Stimulated activated CD8-positive, alpha-beta memory T cell treated with anti-CD3 and anti-CD28 coated beads, Interleukin-2, amount 100 ng/mL, for 1 hour (primary cell): ENCODE results near the gene FUT6.
"Not testable (repeated sequence)": the region's sequence is repeated elsewhere in the genome, so short reads cannot be mapped to it uniquely, and the experiment has no call there.

Experiments used
- DNase-seq, 2 donors: peaks; one replicate each; pipeline ENCODE4 v3.0.0-alpha.2; 2020; ENCODE audit warnings: low read depth in 2 of 2

Gene FUT6, protein sequence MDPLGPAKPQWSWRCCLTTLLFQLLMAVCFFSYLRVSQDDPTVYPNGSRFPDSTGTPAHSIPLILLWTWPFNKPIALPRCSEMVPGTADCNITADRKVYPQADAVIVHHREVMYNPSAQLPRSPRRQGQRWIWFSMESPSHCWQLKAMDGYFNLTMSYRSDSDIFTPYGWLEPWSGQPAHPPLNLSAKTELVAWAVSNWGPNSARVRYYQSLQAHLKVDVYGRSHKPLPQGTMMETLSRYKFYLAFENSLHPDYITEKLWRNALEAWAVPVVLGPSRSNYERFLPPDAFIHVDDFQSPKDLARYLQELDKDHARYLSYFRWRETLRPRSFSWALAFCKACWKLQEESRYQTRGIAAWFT

DNA sequence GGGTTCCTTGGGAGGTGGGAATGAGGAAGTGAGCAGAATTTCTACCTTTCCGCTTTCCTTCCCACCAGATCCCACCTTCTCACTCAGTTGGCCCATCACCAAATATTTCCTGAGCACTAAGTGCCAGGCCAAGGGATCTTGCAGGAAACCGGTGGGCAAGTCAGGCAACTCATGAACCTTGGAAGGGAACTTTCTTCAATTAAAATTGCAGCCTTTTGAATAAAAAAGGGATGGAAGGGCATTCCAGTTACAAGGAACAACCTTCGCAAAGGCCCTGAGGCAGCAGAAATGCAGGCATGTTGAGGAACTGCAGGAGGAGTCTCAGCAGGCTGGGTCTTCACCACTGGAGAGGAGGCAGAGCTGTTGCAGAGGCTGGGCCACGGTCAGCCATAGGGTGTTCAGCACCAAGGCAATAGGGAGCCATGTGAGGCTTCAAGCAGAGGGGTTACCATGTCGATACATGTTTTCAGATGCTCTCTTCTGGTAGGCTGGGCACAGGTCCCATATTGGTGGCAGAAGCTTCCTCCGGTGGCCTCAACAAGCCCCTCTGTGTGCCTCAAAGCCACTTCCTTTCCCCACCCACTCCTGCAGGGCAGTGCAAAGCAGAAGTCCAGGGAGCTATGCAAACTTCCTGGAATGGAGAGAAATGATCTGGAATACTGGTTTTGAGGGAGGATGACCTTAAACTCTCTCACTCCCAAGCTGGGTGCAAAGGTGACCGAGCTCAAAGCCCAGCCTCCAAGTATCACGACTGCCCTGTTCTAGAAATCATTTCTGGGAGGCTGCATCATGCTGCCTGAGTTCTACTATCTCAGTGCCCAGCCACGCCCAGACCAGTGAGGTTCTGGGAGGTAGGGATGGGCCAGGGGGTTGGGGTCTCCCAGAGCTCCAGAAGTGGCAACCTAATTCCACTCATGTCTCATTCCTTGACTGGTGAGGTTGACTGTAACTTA, at the start of gene FUT6:
TSS of gene FUT6 (minus strand) at position 638 of the 953 bp plus-strand sequence. CDS start 7,135 bp downstream, outside the sequence.
- DNase-seq = no peak

DNA sequence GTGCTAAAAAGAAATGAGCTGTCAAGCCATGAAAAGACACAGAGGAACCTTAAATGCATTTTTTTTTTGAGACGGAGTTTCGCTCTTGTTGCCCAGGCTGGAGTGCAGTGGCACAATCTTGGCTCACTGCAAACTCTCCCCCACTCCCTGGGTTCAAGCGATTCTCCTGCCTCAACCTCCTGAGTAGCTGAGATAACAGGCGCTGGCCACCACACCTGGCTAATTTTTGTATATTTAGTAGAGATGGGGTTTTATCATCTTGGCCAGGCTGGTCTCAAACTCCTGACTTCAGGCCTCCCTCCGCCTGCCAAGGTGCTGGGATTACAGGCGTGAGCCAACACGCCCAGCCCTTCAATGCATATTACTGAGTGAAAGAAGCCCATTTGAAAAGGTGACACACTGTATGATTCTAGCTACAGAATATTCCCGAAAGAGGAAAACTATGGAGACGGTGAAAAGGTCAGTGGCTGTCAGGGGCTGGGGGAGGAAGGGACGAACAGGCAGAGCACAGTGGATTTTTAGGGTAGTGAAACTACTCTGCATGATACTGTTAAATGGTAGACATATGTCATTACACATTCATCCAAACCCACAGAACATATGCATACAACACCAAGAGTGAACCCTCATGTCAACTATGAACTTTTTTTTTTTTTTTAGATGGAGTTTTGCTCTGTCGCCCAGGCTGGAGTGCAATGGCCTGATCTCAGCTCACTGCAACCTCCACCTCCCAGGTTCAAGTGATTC, 44.7 kb upstream of the FUT6 start:
- not testable (repeated sequence) for DNase-seq

DNA sequence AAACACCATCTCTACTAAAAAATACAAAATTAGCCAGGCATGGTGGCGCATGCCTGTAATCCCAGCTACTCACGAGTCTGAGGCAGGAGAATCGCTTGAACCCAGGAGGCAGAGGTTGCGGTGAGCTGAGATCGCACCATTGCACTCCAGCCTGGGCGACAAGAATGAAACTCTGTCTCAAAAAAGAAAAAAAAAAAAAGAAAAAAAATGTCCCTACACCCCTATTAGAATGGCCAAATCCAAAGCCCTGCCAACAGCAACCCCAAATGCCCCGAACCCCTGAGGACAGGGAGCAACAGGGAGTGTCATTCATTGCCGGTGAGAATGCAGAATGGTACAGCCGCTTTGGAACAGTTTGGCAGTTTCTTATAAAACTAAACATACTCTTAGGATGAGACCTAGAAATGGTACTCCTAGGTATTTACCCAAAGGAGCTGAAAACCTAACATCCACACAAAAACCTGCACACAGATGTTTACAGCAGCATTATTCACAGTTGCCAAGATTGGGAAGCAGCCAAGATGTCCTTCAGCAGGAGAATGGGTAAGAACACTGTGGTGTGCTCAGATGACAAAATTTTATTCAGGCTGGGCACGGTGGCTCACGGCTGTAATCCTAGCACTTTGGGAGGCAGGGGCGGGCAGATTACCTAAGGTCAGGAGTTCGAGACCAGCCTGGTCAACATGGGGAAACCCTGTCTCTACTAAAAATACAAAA, 43.8 kb upstream of the FUT6 start:
- not testable (repeated sequence) for DNase-seq

DNA sequence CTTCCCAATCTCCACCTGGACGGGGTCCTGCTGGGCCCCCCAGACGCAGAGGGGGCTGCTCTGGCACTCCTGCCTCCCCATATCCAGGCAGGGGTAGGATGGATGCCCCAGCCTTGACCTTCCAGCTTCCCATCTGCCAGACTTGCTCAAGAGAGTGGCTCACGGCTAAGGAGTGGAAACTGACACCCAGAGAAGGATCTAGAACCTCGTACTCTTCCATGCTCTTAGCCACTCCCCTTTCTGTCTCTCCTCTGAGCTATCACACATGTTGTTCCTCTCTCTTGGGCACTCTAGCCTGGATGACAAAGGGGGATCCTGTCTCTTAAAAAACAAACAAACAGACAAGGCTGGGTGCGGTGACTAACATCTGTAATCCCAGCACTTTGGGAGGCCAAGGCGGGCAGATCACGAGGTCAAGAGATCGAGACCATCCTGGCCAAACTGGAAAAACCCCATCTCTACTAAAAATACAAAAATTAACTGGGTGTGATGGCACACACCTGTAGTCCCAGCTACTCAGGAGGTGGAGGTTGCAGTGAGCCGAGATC, 43.0 kb upstream of the FUT6 start:
- DNase-seq = no peak

DNA sequence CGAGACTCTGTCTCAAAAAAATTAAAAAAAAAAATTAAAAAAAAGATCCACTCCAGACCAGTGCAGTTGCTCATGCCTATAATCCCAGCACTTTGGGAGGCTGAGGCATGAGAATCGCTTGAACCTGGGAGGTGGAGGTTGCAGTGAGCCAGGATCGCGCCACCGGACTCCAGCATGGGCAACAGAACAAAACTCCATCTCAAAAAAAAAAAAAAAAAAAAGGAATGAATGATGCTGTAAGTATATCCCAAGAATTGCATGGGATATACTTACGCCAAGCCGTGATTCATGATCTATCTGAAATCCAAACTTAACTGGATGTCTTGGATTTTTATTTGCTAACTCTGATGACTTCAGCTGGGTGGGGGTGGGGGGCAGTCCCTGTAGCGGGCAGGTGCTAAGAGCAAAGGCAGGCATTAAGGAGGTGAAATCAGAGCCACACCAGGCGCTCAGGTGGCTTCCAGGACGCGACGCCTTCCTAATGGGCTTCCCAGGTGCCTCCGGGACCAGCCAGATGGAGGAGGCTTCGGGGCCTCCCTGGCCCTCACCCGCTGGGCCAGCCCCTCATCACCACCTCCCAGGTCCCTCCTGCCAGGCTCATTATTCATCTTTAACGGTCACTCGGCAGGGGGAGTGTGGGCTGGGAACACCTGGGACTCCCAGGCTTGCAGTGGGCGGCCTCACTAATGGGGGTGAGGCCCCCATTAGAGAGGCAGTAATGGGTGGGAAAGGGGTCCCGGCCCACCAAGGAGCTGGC, 42.2 kb upstream of the FUT6 start:
- DNase-seq = no peak

DNA sequence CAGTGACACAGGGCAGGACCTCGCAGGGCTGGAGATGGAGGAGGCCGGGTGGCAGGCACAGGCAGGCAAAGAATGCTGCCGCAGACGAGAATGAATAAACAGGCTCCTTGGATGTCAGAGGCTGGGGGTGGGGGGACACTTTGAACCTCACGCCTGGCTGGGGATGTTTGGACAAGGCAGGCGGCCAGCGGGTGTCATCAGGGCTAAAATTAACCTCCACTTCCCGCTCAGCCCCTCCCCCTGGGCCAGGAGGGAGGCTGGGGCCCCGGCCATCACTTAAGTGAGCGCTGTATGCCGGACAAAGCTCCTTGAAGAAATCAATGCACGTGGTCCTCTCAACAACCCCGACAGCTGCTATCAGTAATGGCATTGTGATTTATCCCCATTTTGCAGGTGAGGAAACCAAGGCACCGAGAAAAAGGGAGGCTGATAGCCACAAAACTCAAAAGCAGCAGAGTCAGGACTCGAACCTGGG, 41.1 kb upstream of the FUT6 start:
- no peak for DNase-seq

DNA sequence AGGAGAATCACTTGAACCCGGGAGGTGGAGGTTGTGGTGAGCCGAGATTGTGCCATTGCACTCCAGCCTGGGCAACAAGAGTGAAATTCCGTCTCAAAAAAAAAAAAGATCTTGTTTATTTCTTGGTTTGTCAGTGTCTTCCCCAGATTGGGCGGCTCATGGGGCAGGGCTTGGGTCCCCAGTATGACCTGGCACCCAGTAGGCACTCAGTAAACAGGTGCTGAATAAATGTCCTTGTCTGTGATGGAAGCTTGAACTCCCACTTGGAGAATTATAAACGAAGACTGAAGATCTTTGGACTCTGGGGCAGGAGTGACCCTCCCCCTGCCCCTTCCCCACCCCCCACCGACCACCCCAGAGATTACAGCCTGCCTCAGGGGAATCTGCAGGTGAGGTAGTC, 40.7 kb upstream of the FUT6 start:
- DNase-seq = no peak

DNA sequence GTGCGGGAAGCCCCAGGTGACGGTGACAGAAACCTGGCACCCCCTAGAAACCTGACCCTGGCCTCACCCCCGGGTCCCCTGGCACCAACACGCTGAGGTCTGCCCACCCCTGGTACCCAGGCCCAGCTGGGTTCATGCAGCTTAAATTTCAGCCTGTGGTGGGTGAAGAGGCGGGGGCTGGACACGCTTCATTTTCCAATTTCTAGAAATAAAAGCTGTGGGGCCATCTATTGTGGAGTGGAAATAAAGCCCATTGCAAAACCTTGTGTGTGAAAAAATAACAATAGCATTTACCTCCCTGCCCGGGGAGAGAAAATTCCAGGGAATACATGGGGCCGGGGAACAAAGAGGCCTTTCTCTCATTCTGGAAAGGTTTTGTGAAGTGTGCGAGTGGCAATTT, 38.4 kb upstream of the FUT6 start:
- DNase-seq = no peak

DNA sequence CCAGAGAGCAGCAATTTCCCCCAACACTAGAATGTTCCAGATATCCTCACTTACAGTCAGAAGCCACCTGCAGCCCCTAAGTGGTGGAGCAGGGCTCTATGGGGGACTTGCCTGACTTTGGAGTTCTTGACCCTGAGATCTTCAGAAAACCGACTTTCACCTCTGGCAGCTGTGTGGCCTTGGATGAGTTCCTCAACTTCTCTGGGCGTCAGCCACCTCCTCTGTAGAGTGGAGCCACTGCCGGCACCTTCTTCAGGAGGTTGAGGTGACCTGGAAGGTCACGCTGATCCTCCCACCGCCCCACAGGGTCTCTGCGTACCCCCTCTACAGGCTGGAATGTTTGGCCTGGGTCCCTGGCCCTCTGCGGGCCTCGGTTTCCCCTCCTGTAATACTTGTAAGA, 37.9 kb upstream of the FUT6 start:
- no peak for DNase-seq

DNA sequence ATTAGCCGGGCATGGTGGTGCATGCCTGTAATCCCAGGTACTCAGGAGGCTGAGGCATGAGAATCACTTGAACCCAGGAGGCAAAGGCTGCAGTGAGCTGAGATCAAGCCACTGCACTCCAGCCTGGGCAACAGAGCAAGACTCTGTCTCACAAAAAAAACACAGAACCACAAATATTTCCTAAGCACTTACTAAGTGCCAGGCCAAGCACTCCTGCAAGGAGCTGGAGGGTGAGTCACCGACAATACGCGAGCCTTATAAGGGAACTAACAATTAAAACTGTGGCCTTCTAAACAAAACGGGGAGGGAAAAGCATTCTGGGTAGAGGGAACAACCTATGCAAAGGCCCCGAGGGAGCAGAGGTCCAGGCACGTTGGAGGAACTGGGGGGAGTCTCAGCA, 35.0 kb upstream of the FUT6 start:
- DNase-seq = not testable (repeated sequence)

DNA sequence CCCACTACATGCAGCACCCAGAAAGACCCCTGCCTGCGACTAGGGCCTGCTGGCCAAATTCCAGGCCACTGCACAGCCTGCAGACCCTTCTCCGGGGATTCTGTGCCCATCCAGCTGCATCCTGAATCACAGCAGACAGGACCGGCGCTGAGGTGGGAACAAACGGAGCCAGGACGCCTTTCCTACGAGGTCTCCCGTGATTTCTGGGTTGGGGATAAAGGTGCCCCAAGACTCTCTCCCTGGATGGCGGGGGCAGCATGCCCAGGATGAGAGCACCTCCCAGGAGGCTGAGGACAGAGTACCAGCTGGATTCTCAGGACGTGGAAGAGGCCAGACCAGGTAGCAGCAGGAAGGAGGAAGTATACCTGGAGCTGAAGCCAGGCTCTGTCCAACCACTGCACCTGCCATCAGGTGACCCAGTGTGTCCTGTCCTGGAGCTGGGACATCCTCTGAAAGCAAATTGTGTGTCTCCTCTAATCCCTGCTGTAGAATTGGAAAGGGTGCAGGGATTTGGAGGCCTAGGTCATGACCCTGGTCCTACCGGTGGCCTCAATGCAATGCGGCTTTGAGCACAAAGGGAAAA, 34.2 kb upstream of the FUT6 start:
- no peak for DNase-seq

DNA sequence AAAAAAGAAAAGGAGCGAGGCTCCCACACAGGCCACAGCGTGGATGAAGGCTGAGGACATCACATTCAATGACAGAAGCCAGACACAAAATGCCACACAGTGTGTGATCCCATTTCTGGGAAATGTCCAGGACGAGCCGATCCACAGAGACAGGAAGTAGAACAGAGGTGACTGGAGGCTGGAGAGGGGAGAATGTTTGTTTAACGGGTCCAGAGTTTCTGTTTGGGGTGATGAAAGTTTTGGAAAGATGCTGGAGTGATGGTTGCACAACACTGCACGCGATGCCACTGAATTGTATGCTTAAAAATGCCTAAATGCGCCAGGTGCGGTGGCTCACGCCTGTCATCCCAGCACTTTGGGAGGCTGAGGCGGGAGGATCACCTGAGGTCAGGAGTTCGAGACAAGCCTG, 31.5 kb upstream of the FUT6 start:
- no peak for DNase-seq

DNA sequence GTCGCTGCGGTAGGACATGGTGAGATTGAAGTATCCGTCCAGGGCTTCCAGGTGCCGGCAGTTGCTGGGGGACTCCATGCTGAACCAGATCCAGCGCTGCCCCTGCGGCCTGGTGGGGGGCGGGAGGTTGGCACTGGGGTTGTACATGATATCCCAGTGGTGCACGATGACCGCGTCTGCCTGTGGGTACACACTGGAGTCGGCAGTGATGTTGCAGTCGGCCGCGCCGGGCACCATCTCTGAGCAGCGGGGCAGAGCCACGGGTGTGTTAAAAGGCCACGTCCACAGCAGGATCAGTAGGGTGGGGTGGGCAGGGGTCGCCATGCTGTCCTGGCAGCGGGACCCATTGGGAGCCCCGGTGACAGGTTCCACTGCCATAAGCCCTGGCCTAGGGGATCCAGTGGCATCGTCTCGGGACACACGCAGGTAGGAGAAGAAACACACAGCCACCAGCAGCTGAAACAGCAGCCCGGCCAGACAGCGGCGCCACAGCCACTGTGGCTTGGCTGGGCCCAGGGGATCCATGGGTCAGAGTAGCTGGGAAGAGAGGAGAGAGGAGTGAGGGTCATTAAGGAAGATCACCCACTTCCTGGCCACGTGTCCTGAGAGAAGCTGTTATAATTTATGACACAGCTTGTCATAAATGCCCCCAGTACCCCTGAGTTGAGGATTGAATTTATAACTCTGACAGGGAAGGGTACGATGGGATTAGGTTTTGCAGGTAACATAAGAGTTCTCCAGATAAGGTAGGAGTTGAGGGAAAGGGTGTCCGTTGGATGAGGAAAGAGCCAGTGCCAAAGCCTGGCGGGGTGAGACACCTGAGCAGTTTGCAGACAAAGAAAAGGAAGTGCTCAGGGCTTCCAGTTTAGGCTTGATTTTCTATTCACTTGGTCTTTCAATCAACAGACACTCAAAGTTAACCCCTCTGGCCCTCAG, 28.0 kb upstream of the FUT6 start:
- no peak for DNase-seq

DNA sequence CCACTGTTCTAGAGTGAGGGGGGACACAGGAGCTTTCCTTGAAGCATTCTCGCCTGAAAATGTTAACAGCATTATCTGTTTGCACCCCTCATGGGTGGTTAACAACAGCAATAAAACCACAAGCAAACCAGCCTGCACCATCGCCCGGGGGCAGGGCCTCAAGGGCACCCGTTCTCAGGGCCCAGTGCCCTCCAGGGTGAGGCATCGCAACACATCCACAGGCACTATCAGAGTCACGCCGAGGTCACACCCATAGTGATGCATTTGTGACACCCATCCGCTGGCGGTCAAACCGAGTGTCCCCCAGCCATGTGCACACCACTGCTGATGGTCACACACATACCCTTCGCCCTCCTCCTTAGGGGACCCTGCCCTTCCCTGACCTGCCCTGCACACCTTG, 26.3 kb upstream of the FUT6 start:
- no peak for DNase-seq

DNA sequence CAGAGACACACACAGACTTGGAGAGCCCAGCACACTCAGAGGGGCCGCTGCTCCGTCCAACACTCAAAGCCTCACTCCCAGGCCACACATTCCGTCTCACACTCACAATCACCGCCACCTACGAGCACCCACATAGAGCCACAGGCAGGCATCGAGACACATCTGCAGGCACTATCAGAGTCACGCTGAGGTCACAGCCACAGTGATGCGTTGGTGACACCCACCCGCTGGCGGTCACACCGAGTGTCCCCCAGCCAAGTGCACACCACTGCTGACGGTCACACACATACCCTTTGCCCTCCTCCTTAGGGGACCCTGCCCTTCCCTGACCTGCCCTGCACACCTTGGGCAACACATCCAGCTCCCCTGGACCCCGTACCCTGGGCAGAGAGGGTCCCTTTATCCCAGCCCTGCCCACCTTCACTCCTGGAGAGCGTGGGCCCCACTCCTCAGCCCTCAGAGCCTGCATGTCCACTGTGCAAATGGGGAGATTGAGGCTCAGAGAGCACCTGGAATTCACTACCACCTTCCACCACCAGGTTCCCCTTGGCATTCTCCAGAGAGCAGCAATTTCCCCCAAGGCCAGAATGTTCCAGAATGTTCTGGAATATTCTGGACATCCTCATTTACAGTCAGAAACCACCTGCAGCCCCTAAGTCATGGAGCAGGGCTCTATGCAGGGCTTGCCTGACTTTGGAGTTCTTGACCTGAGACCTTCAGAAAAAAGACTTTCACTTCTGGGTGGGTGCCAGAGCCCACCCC, 25.4 kb upstream of the FUT6 start:
- DNase-seq = peak in 1 of 2 donors; percentile 1

DNA sequence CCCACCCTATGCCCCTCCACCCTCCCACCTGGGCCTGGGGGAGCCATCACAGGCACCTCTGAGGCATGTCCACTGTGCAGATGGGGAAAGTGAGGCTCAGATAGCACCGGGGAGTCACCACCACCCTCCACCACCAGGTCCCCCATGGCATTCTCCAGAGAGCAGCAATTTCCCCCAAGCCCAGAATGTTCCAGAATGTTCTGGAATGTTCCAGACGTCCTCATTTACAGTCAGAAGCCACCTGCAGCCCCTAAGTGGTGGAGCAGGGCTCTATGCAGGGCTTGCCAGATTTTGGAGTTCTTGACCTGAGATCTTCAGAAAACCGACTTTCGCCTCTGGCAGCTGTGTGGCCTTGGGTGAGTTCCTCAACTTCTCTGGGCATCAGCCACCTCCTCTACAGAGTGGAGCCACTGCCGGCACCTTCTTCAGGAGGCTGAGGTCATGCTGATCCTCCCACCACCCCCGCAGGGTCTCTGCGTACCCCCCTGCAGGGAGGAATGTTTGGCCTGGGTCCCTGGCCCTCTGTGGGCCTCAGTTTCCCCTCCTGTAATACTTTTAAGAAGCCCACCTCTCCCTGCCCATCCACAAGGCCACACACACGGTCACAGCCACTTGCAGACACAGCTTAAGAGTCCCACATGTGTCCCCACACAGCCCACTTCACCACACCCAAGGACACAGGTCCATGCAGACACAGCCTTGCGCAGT, 24.7 kb upstream of the FUT6 start:
- no peak for DNase-seq

DNA sequence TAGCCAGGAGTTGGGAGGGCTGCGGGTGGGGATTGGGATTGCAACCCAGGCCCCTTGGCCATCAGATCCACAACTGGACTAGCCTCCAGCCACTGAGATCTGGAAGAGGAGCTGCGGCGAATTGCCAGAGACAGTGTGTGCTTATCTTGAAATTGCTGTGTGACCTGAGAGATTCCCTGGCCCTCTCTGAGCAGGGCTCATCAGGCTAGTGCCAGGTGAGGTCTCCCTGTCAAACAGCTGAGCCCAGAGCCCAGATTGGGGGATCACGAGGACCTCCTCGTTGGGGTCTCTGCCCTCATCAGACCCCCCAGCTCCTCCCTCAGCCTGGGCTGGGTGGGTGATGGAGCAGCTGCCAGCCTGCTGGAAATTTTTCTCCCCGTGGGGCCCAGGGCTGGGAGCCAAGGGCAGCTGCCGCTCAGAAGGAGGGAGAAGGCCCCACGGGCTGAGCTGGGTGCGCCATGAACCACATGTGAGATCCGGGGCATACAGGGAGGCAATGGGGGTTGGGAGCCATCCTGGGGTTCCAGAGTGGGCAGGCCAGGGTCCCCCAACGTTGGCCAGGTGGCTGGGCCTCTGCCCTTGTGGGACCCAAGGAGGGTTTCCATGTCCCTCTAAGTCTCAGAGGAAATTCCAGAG, 23.6 kb upstream of the FUT6 start:
- DNase-seq = no peak
